Activated T-helper 1 cell treated with anti-CD3 and anti-CD28 coated beads, Interleukin-2, amount 50 U/mL, for 16 hours (primary cell): ENCODE results near the gene FAM161B.

Experiments used
- DNase-seq, 2 donors: peaks; one replicate each; pipeline ENCODE4 v3.0.0-alpha.2; 2020; ENCODE audit warnings: low read depth in 1 of 2, low spot score in 1 of 2

FAM161B gene

DNA sequence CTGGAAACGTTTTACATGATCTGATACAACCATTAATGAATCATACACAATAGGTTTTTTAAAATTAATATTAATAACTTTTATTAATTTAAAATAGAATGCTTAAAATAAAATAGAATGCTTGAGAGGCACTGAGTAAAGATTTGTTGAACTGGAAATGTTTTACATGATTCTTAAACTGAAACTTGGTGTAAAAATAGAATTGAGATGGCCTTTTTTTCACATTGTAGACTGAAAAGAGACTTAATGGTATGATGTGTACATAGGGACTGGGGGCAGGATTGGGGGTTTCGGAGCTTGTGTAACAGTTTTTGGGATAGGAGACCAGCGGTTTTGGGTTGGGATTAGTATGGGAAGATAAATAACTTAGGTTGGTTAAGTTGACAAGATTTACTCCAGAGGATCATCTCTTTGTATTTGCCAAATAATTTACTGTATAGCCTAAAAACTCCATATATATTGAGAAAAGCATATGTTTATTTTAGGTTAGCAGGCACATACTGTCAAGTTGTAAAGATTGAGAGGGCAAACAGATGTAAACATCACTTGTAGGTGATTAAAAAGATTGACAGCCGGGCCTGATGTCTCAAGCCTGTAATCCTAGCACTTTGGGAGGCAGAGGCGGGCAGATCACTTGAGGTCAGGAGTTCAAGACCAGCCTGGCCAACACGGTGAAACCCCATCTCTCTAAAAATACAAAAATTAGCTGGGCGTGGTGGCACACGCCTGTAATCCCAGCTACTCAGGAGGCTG lies 65.3 kb downstream of the FAM161B start:
- DNase-seq, result no peak
